ENCODE results near the gene ZNF575. TPM values are rescaled to one million over a fixed set of nuclear protein-coding genes. Genes with fewer than 3 reads are reported as not detected.

The ZNF575 gene
- total RNA-seq, 2 experiments from 2014 or later, result 2.6 to 2.7 TPM

GRCh38 chr19:43505941-43506340 is 27.0 kb upstream of the ZNF575 start:
- peaks cover 15% of the 10 kb centered on the region for H3K36me3 ChIP-seq (ENCODE audit: insufficient read depth, low read length)
- ChIA-PET POLR2A (interaction anchor here (2.0 to 3.3 kb wide), 4 partner anchors 14 to 89 kb away, joined by 7 to 88 read pairs (median 18); partner anchors contain the start of gene IRGQ), CTCF (interaction anchor here (2.4 to 2.8 kb wide), 4 partner anchors 13 to 73 kb away, joined by 10 to 22 read pairs (median 16); no protein-coding TSS in a partner anchor)
- no peaks in the 10 kb centered on the region for H3K27me3 Mint-ChIP-seq
- H3K4me1 Mint-ChIP-seq (ENCODE audit: low read depth), result peaks cover 32% of the 10 kb centered on the region
- no peaks in the 10 kb centered on the region for H3K9me3 ChIP-seq (ENCODE audit: control insufficient read depth in 1 of 2, insufficient read depth in 1 of 2, low read length in 2 of 2)
- no peak overlapping the region for H3K4me3 ChIP-seq (ENCODE audit: low read length)
- DNase-seq (no peak), ATAC-seq (ENCODE audit: poor library complexity) (no peak)
- no peaks in the 10 kb centered on the region for H3K9me3 Mint-ChIP-seq
- peak overlapping the region; percentile 85 to 88 for H3K27ac ChIP-seq (ENCODE audit: low read depth in 1 of 2, low read length in 2 of 2)
- H3K27ac Mint-ChIP-seq, result peak overlapping the region; percentile 96
- peaks cover 35% of the 10 kb centered on the region for H3K4me1 ChIP-seq (ENCODE audit: insufficient read depth, low read length)
- no peaks in the 10 kb centered on the region for H3K27me3 ChIP-seq (ENCODE audit: control insufficient read depth in 1 of 2, insufficient read depth in 2 of 2, low read length in 2 of 2)
- peak overlapping the region; percentile 78 for H3K4me3 Mint-ChIP-seq
- no peak for TF ChIP-seq CTCF (IDR thresholded peaks at IDR 0.05)
- peaks cover 54% of the 10 kb centered on the region for H3K36me3 Mint-ChIP-seq (ENCODE audit: low read depth)
- intact Hi-C loops (cut with DNase I, micrococcal nuclease), result loop anchor here (2.0 kb wide), 2 partner anchors 13 to 31 kb away; no protein-coding TSS in a partner anchor

- Mint-ChIP-seq H3K27ac (peak overlapping the region; percentile 96), H3K4me1 (ENCODE audit: low read depth) (peaks cover 30% of the 10 kb centered on the region), H3K27me3 (no peaks in the 10 kb centered on the region), H3K9me3 (no peaks in the 10 kb centered on the region), H3K36me3 (ENCODE audit: low read depth) (peaks cover 61% of the 10 kb centered on the region), H3K4me3 (peak overlapping the region; percentile 25)
- Histone ChIP-seq H3K36me3 (ENCODE audit: insufficient read depth, low read length) (peaks cover 19% of the 10 kb centered on the region), H3K9me3 (ENCODE audit: control insufficient read depth in 1 of 2, insufficient read depth in 1 of 2, low read length in 2 of 2) (no peaks in the 10 kb centered on the region), H3K4me3 (ENCODE audit: low read length) (no peak overlapping the region), H3K27ac (ENCODE audit: low read depth in 1 of 2, low read length in 2 of 2) (no peak overlapping the region), H3K4me1 (ENCODE audit: insufficient read depth, low read length) (peaks cover 32% of the 10 kb centered on the region), H3K27me3 (ENCODE audit: control insufficient read depth in 1 of 2, insufficient read depth in 2 of 2, low read length in 2 of 2) (no peaks in the 10 kb centered on the region)
- no peak for ATAC-seq (ENCODE audit: poor library complexity)
- DNase-seq, result no peak
- intact Hi-C loops (cut with DNase I, micrococcal nuclease), result no loop called here
- ChIA-PET POLR2A (interaction anchor here (2.0 kb wide), 1 partner anchor 44 kb away, joined by 7 read pairs; no protein-coding TSS in a partner anchor), CTCF (no interaction called here)
- no peak for TF ChIP-seq CTCF (IDR thresholded peaks at IDR 0.05)
Measured at GRCh38 chr19:43506629-43507028, 26.4 kb upstream of the ZNF575 start.

GRCh38 chr19:43507880-43508279 is 25.1 kb upstream of the ZNF575 start:
- H3K9me3 ChIP-seq (ENCODE audit: control insufficient read depth in 1 of 2, insufficient read depth in 1 of 2, low read length in 2 of 2), result no peaks in the 10 kb centered on the region
- H3K36me3 ChIP-seq (ENCODE audit: insufficient read depth, low read length), result peaks cover 19% of the 10 kb centered on the region
- peak overlapping the region; percentile 56 for H3K27ac Mint-ChIP-seq
- no peak for DNase-seq
- CTCF ChIA-PET, result interaction anchor here (0.6 to 1.2 kb wide), 2 partner anchors 44 to 87 kb away, joined by 3 read pairs; no protein-coding TSS in a partner anchor
- no peak overlapping the region for H3K27ac ChIP-seq (ENCODE audit: low read depth in 1 of 2, low read length in 2 of 2)
- no peak for TF ChIP-seq CTCF (IDR thresholded peaks at IDR 0.05)
- H3K4me3 Mint-ChIP-seq, result no peak overlapping the region
- peaks cover 28% of the 10 kb centered on the region for H3K4me1 Mint-ChIP-seq (ENCODE audit: low read depth)
- H3K4me1 ChIP-seq (ENCODE audit: insufficient read depth, low read length), result peaks cover 23% of the 10 kb centered on the region
- peaks cover 63% of the 10 kb centered on the region for H3K36me3 Mint-ChIP-seq (ENCODE audit: low read depth)
- no peak overlapping the region for H3K4me3 ChIP-seq (ENCODE audit: low read length)
- POLR2A ChIA-PET, result interaction anchor here (2.0 kb wide), 1 partner anchor 45 kb away, joined by 7 read pairs; no protein-coding TSS in a partner anchor
- no peaks in the 10 kb centered on the region for H3K27me3 ChIP-seq (ENCODE audit: control insufficient read depth in 1 of 2, insufficient read depth in 2 of 2, low read length in 2 of 2)
- H3K27me3 Mint-ChIP-seq, result no peaks in the 10 kb centered on the region
- no peaks in the 10 kb centered on the region for H3K9me3 Mint-ChIP-seq
- intact Hi-C loops (cut with DNase I, micrococcal nuclease), result no loop called here
- no peak for ATAC-seq (ENCODE audit: poor library complexity)

All from CD4-positive, alpha-beta T cell (primary cell).